Stimulated activated CD4-positive, alpha-beta T cell treated with anti-CD3 and anti-CD28 coated beads, Interleukin-4, amount 100 ng/mL, for 24 hours (primary cell): ENCODE measurements around the gene OR5K4.
A peak's percentile ranks its signal among the peaks of the same experiment; 100 is the strongest.

Experiments used
- DNase-seq: peaks from one replicate; pipeline ENCODE4 v3.0.0-alpha.2; 2020

Gene OR5K4

GRCh38 chr3:98353554-98353953 lies at the start of gene OR5K4:
Gene OR5K4 (plus strand): TSS chr3:98353854. CDS start chr3:98353854, 0 bp downstream.
- DNase-seq = no peak

- no peak for DNase-seq
Observed at GRCh38 chr3:98322101-98322500, 31.6 kb upstream of the OR5K4 start.

GRCh38 chr3:98322686-98323085 lies 31.0 kb upstream of the OR5K4 start:
- no peak for DNase-seq

GRCh38 chr3:98323425-98323824 lies 30.2 kb upstream of the OR5K4 start:
- DNase-seq = no peak

- no peak for DNase-seq
Observed at GRCh38 chr3:98325055-98325454, 28.6 kb upstream of the OR5K4 start.

GRCh38 chr3:98326105-98326893 lies 27.4 kb upstream of the OR5K4 start:
- no peak for DNase-seq

GRCh38 chr3:98326945-98327344 lies 26.7 kb upstream of the OR5K4 start:
- DNase-seq = no peak

GRCh38 chr3:98328933-98329332 lies 24.7 kb upstream of the OR5K4 start:
- no peak for DNase-seq

GRCh38 chr3:98329392-98330124 lies 24.1 kb upstream of the OR5K4 start:
- peak; percentile 51 for DNase-seq

- DNase-seq = no peak
Observed at GRCh38 chr3:98331329-98331728, 22.3 kb upstream of the OR5K4 start.

- peak; percentile 20 for DNase-seq
Observed at GRCh38 chr3:98333989-98334606, 19.6 kb upstream of the OR5K4 start.

- no peak for DNase-seq
Observed at GRCh38 chr3:98339031-98339430, 14.6 kb upstream of the OR5K4 start.

GRCh38 chr3:98341758-98342157 lies 11.9 kb upstream of the OR5K4 start:
- no peak for DNase-seq

- peak; percentile 46 for DNase-seq
Observed at GRCh38 chr3:98343647-98344507, 9.8 kb upstream of the OR5K4 start.

- no peak for DNase-seq
Observed at GRCh38 chr3:98350082-98350481, 3.6 kb upstream of the OR5K4 start.

- no peak for DNase-seq
Observed at GRCh38 chr3:98359250-98359649, 5.6 kb downstream of the OR5K4 start.

- peak; percentile 8 for DNase-seq
Observed at GRCh38 chr3:98359993-98360675, 6.5 kb downstream of the OR5K4 start.

GRCh38 chr3:98360681-98361080 lies 7.0 kb downstream of the OR5K4 start:
- DNase-seq = no peak

- DNase-seq = no peak
Observed at GRCh38 chr3:98361289-98361688, 7.6 kb downstream of the OR5K4 start.

- DNase-seq = no peak
Observed at GRCh38 chr3:98367464-98368246, 14.0 kb downstream of the OR5K4 start.

GRCh38 chr3:98371186-98371585 lies 17.5 kb downstream of the OR5K4 start:
- DNase-seq = no peak
